ENCODE data around the gene LYG2. TPM values are rescaled to one million over a fixed set of nuclear protein-coding genes. Genes with fewer than 3 reads are reported as not detected.
"Not testable (repeated sequence)": the region's sequence is repeated elsewhere in the genome, so short reads cannot be mapped to it uniquely, and the experiment has no call there.

The LYG2 gene
- total and polyA plus RNA-seq, 2 experiments from 2014 or later: not detected

GRCh38 chr2:99200076-99200800 is 55.2 kb downstream of the LYG2 start:
- H3K36me3 ChIP-seq (ENCODE audit: low read depth): peaks cover 20% of the 10 kb centered on the region
- no peak overlapping the region for H3K27ac ChIP-seq
- H3K9me2 ChIP-seq (ENCODE audit: insufficient read depth): no peaks in the 10 kb centered on the region
- in situ Hi-C loops (cut with MboI): no loop called here
- no peaks in the 10 kb centered on the region for H3K4me1 ChIP-seq (ENCODE audit: insufficient read depth)
- no peaks in the 10 kb centered on the region for H3F3A ChIP-seq (ENCODE audit: insufficient read depth)
- no peaks in the 10 kb centered on the region for H3K27me3 ChIP-seq (replicated peaks; ENCODE audit: insufficient read depth)
- H3K4me2 ChIP-seq (ENCODE audit: unreplicated experiment): no peak overlapping the region
- no peaks in the 10 kb centered on the region for H3K9me3 ChIP-seq (ENCODE audit: low read depth)
- no peaks in the 10 kb centered on the region for H4K20me1 ChIP-seq (ENCODE audit: insufficient read depth)
- H3K9ac ChIP-seq: no peak overlapping the region
- H3K4me3 ChIP-seq: no peak overlapping the region
- H2AFZ ChIP-seq: no peak overlapping the region
- no peak for DNase-seq
- TF ChIP-seq EZH2phosphoT487 (IDR thresholded peaks at IDR 0.05; ENCODE audit: insufficient read depth, low read depth): no peak
- no peak for TF ChIP-seq EZH2 (IDR thresholded peaks at IDR 0.05; ENCODE audit: insufficient read depth, poor library complexity, severe bottlenecking)
- WGBS, 2 experiments (ENCODE audit: low coverage in 1 of 2, low lambda C conversion rate in 2 of 2, missing lambda C conversion rate in 2 of 2): 87 to 93% methylated on average over 7 of the region's 7 CpGs
- no peaks in the 10 kb centered on the region for H3K79me2 ChIP-seq (ENCODE audit: insufficient read depth)

DNA sequence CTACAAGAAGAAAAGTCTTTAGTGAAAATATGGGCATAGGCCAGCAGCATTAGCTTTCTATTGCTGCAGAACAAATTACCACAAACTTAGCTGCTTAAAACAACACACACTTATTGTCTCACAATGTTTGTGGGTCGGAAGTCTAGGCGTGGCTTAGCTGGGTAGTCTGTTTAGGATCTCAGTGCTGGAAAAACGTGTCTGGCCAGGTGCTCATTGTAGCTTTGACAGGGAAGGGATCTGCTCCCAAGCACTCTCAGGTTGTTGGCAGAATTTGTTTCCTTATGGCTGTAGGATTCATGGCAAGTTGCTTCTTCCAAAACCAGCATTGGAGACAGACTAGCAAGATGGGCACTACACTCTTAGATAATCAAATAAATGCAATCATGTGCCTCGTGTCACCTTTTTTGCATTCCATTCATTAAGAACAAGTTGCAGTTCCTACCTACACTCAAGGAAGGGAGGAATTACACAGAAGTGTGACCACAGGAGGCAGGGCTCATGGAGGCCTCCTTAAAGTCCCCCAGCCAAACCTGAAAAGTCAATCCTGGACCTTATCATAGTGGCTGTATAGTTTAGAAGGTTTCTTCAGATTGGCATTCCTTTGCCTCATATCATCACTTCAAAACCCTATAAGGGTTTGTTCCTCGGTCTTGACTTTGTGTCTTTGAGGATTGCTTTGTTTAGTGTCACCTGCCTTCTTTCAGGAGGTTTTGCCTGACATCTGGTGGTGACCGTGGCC is 57.2 kb downstream of the LYG2 start:
- WGBS, 2 experiments (ENCODE audit: low coverage in 1 of 2, low lambda C conversion rate in 2 of 2, missing lambda C conversion rate in 2 of 2): 92 to 93% methylated on average over 6 of the region's 6 CpGs
- no peaks in the 10 kb centered on the region for H3K27me3 ChIP-seq (replicated peaks; ENCODE audit: insufficient read depth)
- H3K9ac ChIP-seq: no peak overlapping the region
- in situ Hi-C loops (cut with MboI): no loop called here
- H3K4me2 ChIP-seq (ENCODE audit: unreplicated experiment): no peak overlapping the region
- H3F3A ChIP-seq (ENCODE audit: insufficient read depth): no peaks in the 10 kb centered on the region
- TF ChIP-seq EZH2phosphoT487 (IDR thresholded peaks at IDR 0.05; ENCODE audit: insufficient read depth, low read depth): no peak
- no peak for TF ChIP-seq EZH2 (IDR thresholded peaks at IDR 0.05; ENCODE audit: insufficient read depth, poor library complexity, severe bottlenecking)
- H2AFZ ChIP-seq: no peak overlapping the region
- no peaks in the 10 kb centered on the region for H4K20me1 ChIP-seq (ENCODE audit: insufficient read depth)
- no peaks in the 10 kb centered on the region for H3K9me3 ChIP-seq (ENCODE audit: low read depth)
- H3K36me3 ChIP-seq (ENCODE audit: low read depth): peaks cover 22% of the 10 kb centered on the region
- H3K4me1 ChIP-seq (ENCODE audit: insufficient read depth): no peaks in the 10 kb centered on the region
- no peaks in the 10 kb centered on the region for H3K9me2 ChIP-seq (ENCODE audit: insufficient read depth)
- no peak overlapping the region for H3K4me3 ChIP-seq
- H3K27ac ChIP-seq: no peak overlapping the region
- H3K79me2 ChIP-seq (ENCODE audit: insufficient read depth): peaks cover 4% of the 10 kb centered on the region; the same call in 1 of the 2 replicates
- DNase-seq: no peak

GRCh38 chr2:99192364-99192763 is 63.1 kb downstream of the LYG2 start:
- DNase-seq; H3K9me2 ChIP-seq (ENCODE audit: insufficient read depth); H3F3A ChIP-seq (ENCODE audit: insufficient read depth); H2AFZ ChIP-seq; H3K4me2 ChIP-seq (ENCODE audit: unreplicated experiment); H3K4me3 ChIP-seq; H3K9ac ChIP-seq; H3K27ac ChIP-seq; H3K27me3 ChIP-seq (replicated peaks; ENCODE audit: insufficient read depth); H3K4me1 ChIP-seq (ENCODE audit: insufficient read depth); H3K9me3 ChIP-seq (ENCODE audit: low read depth); in situ Hi-C loops (cut with MboI); H4K20me1 ChIP-seq (ENCODE audit: insufficient read depth): not testable (repeated sequence)
- peaks cover 51% of the 10 kb centered on the region for H3K36me3 ChIP-seq (ENCODE audit: low read depth)
- peaks cover 52% of the 10 kb centered on the region for H3K79me2 ChIP-seq (ENCODE audit: insufficient read depth)
- 97 to 99% methylated on average over 4 of the region's 4 CpGs for WGBS, 2 experiments (ENCODE audit: low coverage in 1 of 2, low lambda C conversion rate in 2 of 2, missing lambda C conversion rate in 2 of 2)

Small RNA genes within 50 kb of the gene (small RNA-seq; reads per million reads assigned to genes)
- not detected for gene AC092587.1 (ENCODE audit: low read depth, low replicate concordance)

Other genes starting within 250 kb of the LYG2 start
- gene C2orf15, start 114.0 kb downstream of the LYG2 start, total RNA-seq (2014; rRNA removed; shearing (Covaris generic)): not detected in 2 replicates
- gene C2orf15, start 114.0 kb downstream of the LYG2 start, polyA plus RNA-seq (2016; fragmentation: Nextera tagmentation; extraction: Ambion mirVana): not detected in 2 replicates
- gene TSGA10, start 100.7 kb downstream of the LYG2 start, total RNA-seq (2014; rRNA removed; shearing (Covaris generic)): 1.4 and 3.0 TPM in 2 replicates
- 0.60 and 1.2 TPM in 2 replicates for gene TSGA10, start 100.7 kb downstream of the LYG2 start, polyA plus RNA-seq (2016; fragmentation: Nextera tagmentation; extraction: Ambion mirVana)
- gene LIPT1, start 100.7 kb downstream of the LYG2 start, total RNA-seq (2014; rRNA removed; shearing (Covaris generic)): 6.6 and 8.8 TPM in 2 replicates
- 4.6 TPM in 2 replicates for gene LIPT1, start 100.7 kb downstream of the LYG2 start, polyA plus RNA-seq (2016; fragmentation: Nextera tagmentation; extraction: Ambion mirVana)
- 15.8 and 25.4 TPM in 2 replicates for gene MITD1, start 74.6 kb downstream of the LYG2 start, total RNA-seq (2014; rRNA removed; shearing (Covaris generic))
- gene MITD1, start 74.6 kb downstream of the LYG2 start, polyA plus RNA-seq (2016; fragmentation: Nextera tagmentation; extraction: Ambion mirVana): 20.7 and 22.0 TPM in 2 replicates
- gene MRPL30, start 74.5 kb downstream of the LYG2 start, total RNA-seq (2014; rRNA removed; shearing (Covaris generic)): 29.2 and 30.9 TPM in 2 replicates
- 22.6 and 22.8 TPM in 2 replicates for gene MRPL30, start 74.5 kb downstream of the LYG2 start, polyA plus RNA-seq (2016; fragmentation: Nextera tagmentation; extraction: Ambion mirVana)
- not detected in 2 replicates for gene LYG1, start 45.5 kb upstream of the LYG2 start, total RNA-seq (2014; rRNA removed; shearing (Covaris generic))
- 0.19 and 0.25 TPM in 2 replicates for gene LYG1, start 45.5 kb upstream of the LYG2 start, polyA plus RNA-seq (2016; fragmentation: Nextera tagmentation; extraction: Ambion mirVana)
- gene TXNDC9, start 80.7 kb upstream of the LYG2 start, total RNA-seq (2014; rRNA removed; shearing (Covaris generic)): 63.4 and 75.1 TPM in 2 replicates
- gene TXNDC9, start 80.7 kb upstream of the LYG2 start, polyA plus RNA-seq (2016; fragmentation: Nextera tagmentation; extraction: Ambion mirVana): 92.6 and 92.7 TPM in 2 replicates
- gene EIF5B, start 81.7 kb upstream of the LYG2 start, total RNA-seq (2014; rRNA removed; shearing (Covaris generic)): 6.7 and 19.5 TPM in 2 replicates
- 27.0 and 27.7 TPM in 2 replicates for gene EIF5B, start 81.7 kb upstream of the LYG2 start, polyA plus RNA-seq (2016; fragmentation: Nextera tagmentation; extraction: Ambion mirVana)
- gene REV1, start 234.4 kb upstream of the LYG2 start, total RNA-seq (2014; rRNA removed; shearing (Covaris generic)): 15.0 and 19.5 TPM in 2 replicates
- gene REV1, start 234.4 kb upstream of the LYG2 start, polyA plus RNA-seq (2016; fragmentation: Nextera tagmentation; extraction: Ambion mirVana): 14.4 and 15.1 TPM in 2 replicates